DLD1 (cell line): ENCODE results near the gene IFNL2.
"Not testable (repeated sequence)": the region's sequence is repeated elsewhere in the genome, so short reads cannot be mapped to it uniquely, and the experiment has no call there.

Source experiments
- in situ Hi-C: cut with HindIII; loops from 2 replicates; pipeline ENCODE4 v1.10.0; 2017; ENCODE audit warnings: low sequenced_read_pairs

Gene IFNL2

GRCh38 chr19:39252458-39252857, 15.7 kb upstream of the IFNL2 start:
- in situ Hi-C loops: no loop called here

- in situ Hi-C loops: no loop called here
Measured at GRCh38 chr19:39253374-39254149, 14.6 kb upstream of the IFNL2 start.

GRCh38 chr19:39254531-39255345, 13.5 kb upstream of the IFNL2 start:
- in situ Hi-C loops: no loop called here

- in situ Hi-C loops: no loop called here
Measured at GRCh38 chr19:39257227-39257626, 11.0 kb upstream of the IFNL2 start.

GRCh38 chr19:39261704-39262103, 6.5 kb upstream of the IFNL2 start:
- in situ Hi-C loops: no loop called here

- in situ Hi-C loops: no loop called here
Measured at GRCh38 chr19:39262496-39262895, 5.7 kb upstream of the IFNL2 start.

- in situ Hi-C loops: no loop called here
Measured at GRCh38 chr19:39263912-39264305, 4.3 kb upstream of the IFNL2 start.

- in situ Hi-C loops: no loop called here
Measured at GRCh38 chr19:39264306-39265290, 3.6 kb upstream of the IFNL2 start.

- in situ Hi-C loops: no loop called here
Measured at GRCh38 chr19:39265321-39265916, 2.8 kb upstream of the IFNL2 start.

GRCh38 chr19:39268531-39269223, 481 bp downstream of the IFNL2 start:
- in situ Hi-C loops: not testable (repeated sequence)

- in situ Hi-C loops: not testable (repeated sequence)
Measured at GRCh38 chr19:39269369-39269768, 1.2 kb downstream of the IFNL2 start.

GRCh38 chr19:39270036-39270871, 2.1 kb downstream of the IFNL2 start:
- in situ Hi-C loops: no loop called here

GRCh38 chr19:39273859-39274258, 5.7 kb downstream of the IFNL2 start:
- in situ Hi-C loops: not testable (repeated sequence)

GRCh38 chr19:39275578-39275977, 7.4 kb downstream of the IFNL2 start:
- in situ Hi-C loops: no loop called here

- in situ Hi-C loops: no loop called here
Measured at GRCh38 chr19:39276740-39277139, 8.5 kb downstream of the IFNL2 start.

GRCh38 chr19:39277598-39277997, 9.4 kb downstream of the IFNL2 start:
- in situ Hi-C loops: no loop called here

- in situ Hi-C loops: no loop called here
Measured at GRCh38 chr19:39282021-39282420, 13.8 kb downstream of the IFNL2 start.

- in situ Hi-C loops: no loop called here
Measured at GRCh38 chr19:39284032-39284431, 15.8 kb downstream of the IFNL2 start.

GRCh38 chr19:39293394-39293793, 25.2 kb downstream of the IFNL2 start:
- in situ Hi-C loops: no loop called here
